Breast epithelium (tissue), 4 donors: Measurements from ENCODE around the gene SRRM4. TPM values are rescaled to one million over a fixed set of nuclear protein-coding genes. Genes with fewer than 3 reads are reported as not detected.

Experiments used
- DNase-seq, 2 donors: peaks; one replicate each; pipeline ENCODE4 v3.0.0-alpha.2; 2019; ENCODE audit warnings: low spot score in 2 of 2
- H3K27ac ChIP-seq, 2 donors: fragments of 200-600 bp; sonication (generic) in 1 of 2; one replicate each; pipeline ENCODE4 v1.5.1; 2016 to 2019; ENCODE audit warnings: mild to moderate bottlenecking in 1 of 2
- H3K27me3 ChIP-seq, 2 donors: fragments of 200-600 bp; sonication (generic) in 1 of 2; one replicate each; pipeline versions ENCODE4 v1.5.1 to v1.6.0; 2017 to 2019; ENCODE audit warnings: control low read depth in 1 of 2, mild to moderate bottlenecking in 1 of 2
- H3K36me3 ChIP-seq: fragments of 200-600 bp; one replicate; pipeline ENCODE4 v1.5.1; 2019
- H3K4me1 ChIP-seq, 2 donors: fragments of 200-600 bp; sonication (generic); one replicate each; pipeline ENCODE4 v1.5.1; 2016 to 2019; ENCODE audit warnings: control low read depth in 1 of 2
- H3K4me3 ChIP-seq, 3 donors: fragments of 200-600 bp; sonication (generic); 1 replicate in 2 of 3; 2 replicates in 1 of 3; pipeline ENCODE4 v1.5.1; 2016 to 2019; ENCODE audit warnings: mild to moderate bottlenecking in 3 of 3, moderate library complexity in 2 of 3
- H3K9me3 ChIP-seq, 2 donors: fragments of 200-600 bp; sonication (generic) in 1 of 2; one replicate each; pipeline ENCODE4 v1.5.1; 2016 to 2019; ENCODE audit warnings: control low read depth in 1 of 2
- POLR2A ChIP-seq: fragments of 450-650 bp; IDR thresholded peaks from one replicate; pipeline ENCODE4 v1.6.1; 2016; ENCODE audit warnings: antibody characterized with exemption, mild to moderate bottlenecking, moderate library complexity
- POLR2AphosphoS5 ChIP-seq, 3 donors: sonication (generic); formaldehyde crosslinking; IDR thresholded peaks; one replicate each; pipeline ENCODE4 v1.6.1; 2017; ENCODE audit warnings: antibody characterized with exemption in 3 of 3
- intact Hi-C: fragments of 100-400 bp; cut with DNase I; formaldehyde crosslinking; loops from one replicate; pipeline ENCODE4 v1.15.1; 2023; ENCODE audit warnings: low total_unique reads
- total RNA-seq, 3 donors: library from RNA; depleted of rRNA; stranded (reverse); fragments of >200 nt; gene quantifications; one replicate each; pipeline ENCODE4 v1.1.0, GENCODE V29; 2016
- TF ChIP-seq, protein P1 (sequence below), 3 donors: fragments of 450-650 bp; IDR thresholded peaks; one replicate each; pipeline ENCODE4 v1.5.1; 2016 to 2017; ENCODE audit warnings: antibody characterized with exemption in 3 of 3, mild to moderate bottlenecking in 3 of 3, moderate library complexity in 3 of 3

SRRM4 gene
- total RNA-seq, 3 donors from 2014 or later, result not detected

DNA sequence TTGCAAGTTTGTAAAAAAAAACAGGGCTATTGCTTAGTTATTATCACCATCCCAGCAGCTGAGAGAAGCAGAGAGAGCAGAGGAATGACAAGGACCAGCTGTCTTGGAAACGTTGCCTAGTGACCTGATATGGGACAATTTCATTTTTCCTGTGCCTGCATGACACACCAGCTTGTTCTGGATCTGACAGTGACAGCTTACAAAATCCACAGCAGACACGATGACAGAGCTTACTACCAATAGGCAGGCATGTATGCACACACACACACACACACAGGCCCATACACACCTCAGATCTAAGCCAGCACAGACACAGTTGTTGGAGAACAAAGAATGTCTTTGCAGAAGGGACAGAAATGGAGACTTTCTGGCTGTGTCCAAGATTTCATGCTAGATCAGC, 222.8 kb downstream of the SRRM4 start:
- H3K27ac ChIP-seq, result no peak overlapping the region
- no peak for DNase-seq
- H3K36me3 ChIP-seq, result no peaks in the 10 kb centered on the region
- no peaks in the 10 kb centered on the region for H3K9me3 ChIP-seq
- no peaks in the 10 kb centered on the region for H3K27me3 ChIP-seq
- intact Hi-C loops, result no loop called here
- H3K4me1 ChIP-seq, result no peaks in the 10 kb centered on the region
- no peak overlapping the region for H3K4me3 ChIP-seq
- TF ChIP-seq, protein P1, sequence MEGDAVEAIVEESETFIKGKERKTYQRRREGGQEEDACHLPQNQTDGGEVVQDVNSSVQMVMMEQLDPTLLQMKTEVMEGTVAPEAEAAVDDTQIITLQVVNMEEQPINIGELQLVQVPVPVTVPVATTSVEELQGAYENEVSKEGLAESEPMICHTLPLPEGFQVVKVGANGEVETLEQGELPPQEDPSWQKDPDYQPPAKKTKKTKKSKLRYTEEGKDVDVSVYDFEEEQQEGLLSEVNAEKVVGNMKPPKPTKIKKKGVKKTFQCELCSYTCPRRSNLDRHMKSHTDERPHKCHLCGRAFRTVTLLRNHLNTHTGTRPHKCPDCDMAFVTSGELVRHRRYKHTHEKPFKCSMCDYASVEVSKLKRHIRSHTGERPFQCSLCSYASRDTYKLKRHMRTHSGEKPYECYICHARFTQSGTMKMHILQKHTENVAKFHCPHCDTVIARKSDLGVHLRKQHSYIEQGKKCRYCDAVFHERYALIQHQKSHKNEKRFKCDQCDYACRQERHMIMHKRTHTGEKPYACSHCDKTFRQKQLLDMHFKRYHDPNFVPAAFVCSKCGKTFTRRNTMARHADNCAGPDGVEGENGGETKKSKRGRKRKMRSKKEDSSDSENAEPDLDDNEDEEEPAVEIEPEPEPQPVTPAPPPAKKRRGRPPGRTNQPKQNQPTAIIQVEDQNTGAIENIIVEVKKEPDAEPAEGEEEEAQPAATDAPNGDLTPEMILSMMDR (IDR thresholded peaks at IDR 0.05), result no peak
- no peak for TF ChIP-seq POLR2A
- TF ChIP-seq POLR2AphosphoS5 (IDR thresholded peaks at IDR 0.05), result no peak

GRCh38 chr12:119204671-119205285, 223.4 kb downstream of the SRRM4 start:
- intact Hi-C loops, result no loop called here
- Histone ChIP-seq H3K4me3 (no peak overlapping the region), H3K27me3 (no peaks in the 10 kb centered on the region), H3K27ac (no peak overlapping the region), H3K9me3 (no peaks in the 10 kb centered on the region), H3K4me1 (no peaks in the 10 kb centered on the region), H3K36me3 (no peaks in the 10 kb centered on the region)
- DNase-seq, result no peak
- no peak for TF ChIP-seq POLR2AphosphoS5 (IDR thresholded peaks at IDR 0.05)
- TF ChIP-seq, protein P1 (IDR thresholded peaks at IDR 0.05), result no peak

GRCh38 chr12:119206348-119207062, 225.2 kb downstream of the SRRM4 start:
- TF ChIP-seq POLR2A (no peak), POLR2AphosphoS5 (IDR thresholded peaks at IDR 0.05) (no peak)
- TF ChIP-seq, protein P1 (IDR thresholded peaks at IDR 0.05), result no peak
- no peak overlapping the region for H3K4me3 ChIP-seq
- intact Hi-C loops, result no loop called here
- H3K4me1 ChIP-seq, result no peaks in the 10 kb centered on the region
- H3K27ac ChIP-seq, result no peak overlapping the region
- no peak for DNase-seq
- H3K36me3 ChIP-seq, result no peaks in the 10 kb centered on the region
- no peaks in the 10 kb centered on the region for H3K27me3 ChIP-seq
- H3K9me3 ChIP-seq, result no peaks in the 10 kb centered on the region

DNA sequence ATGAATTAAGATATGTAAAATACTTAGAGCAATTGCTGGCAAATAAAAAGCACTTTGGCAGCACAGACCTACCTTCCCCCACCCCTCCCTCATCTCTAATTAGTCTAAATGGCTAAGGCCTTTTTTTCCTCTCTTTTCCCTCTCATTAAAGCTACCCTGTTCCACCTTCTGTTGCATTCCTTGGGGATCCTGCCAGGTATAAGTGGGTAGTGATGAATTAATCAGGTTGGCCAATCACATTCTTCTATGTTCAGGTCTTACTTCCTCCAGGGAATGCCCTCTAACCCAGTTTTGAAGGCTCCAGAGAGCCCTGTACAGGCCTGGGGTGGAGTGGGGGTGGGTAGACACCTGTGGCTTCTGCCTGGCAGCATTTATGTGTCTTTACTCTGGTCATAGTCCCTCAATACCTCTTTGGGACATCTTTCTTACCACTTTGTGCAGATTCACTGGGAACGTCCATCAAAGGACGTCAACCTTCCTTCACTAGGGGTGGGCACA, 225.8 kb downstream of the SRRM4 start:
- no peak for DNase-seq
- TF ChIP-seq POLR2A, result no peak
- no peak for TF ChIP-seq POLR2AphosphoS5 (IDR thresholded peaks at IDR 0.05)
- TF ChIP-seq, protein P1 (IDR thresholded peaks at IDR 0.05), result no peak
- Histone ChIP-seq H3K27ac (peak overlapping the region; percentile 10 to 58), H3K4me1 (no peaks in the 10 kb centered on the region), H3K9me3 (no peaks in the 10 kb centered on the region), H3K27me3 (no peaks in the 10 kb centered on the region), H3K4me3 (no peak overlapping the region), H3K36me3 (no peaks in the 10 kb centered on the region)
- intact Hi-C loops, result no loop called here

DNA sequence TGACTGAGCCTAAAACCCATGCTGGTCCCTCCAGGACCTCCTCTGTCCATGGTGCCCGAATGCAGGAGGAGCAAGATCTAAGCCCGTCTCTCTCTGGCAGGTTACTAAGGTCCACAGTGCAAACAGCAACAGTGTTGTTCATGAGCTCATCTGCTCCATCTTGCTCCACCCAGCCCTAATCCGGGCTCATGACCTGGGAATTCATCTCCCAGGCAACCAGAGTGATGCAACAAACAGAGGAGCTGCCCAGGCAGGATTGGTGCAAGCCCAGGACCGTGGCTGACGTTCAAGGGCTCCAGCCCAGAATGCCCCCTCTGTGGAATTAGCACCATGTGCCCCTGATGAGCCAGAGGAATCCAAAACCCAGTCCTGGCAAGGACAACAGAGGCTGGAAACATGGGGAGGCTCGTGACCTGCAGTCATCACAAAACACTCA, 227.3 kb downstream of the SRRM4 start:
- Histone ChIP-seq H3K27ac (peak overlapping the region in 1 of 2 donors; percentile 58), H3K4me1 (no peaks in the 10 kb centered on the region), H3K27me3 (no peaks in the 10 kb centered on the region), H3K9me3 (no peaks in the 10 kb centered on the region), H3K4me3 (no peak overlapping the region), H3K36me3 (no peaks in the 10 kb centered on the region)
- DNase-seq, result peak; percentile 51 to 54
- TF ChIP-seq POLR2A (no peak), POLR2AphosphoS5 (IDR thresholded peaks at IDR 0.05) (peak in 1 of 3 donors; percentile 24)
- intact Hi-C loops, result no loop called here
